Liver (tissue), 9 donors: Measurements from ENCODE around the gene RPTOR. TPM values are rescaled to one million over a fixed set of nuclear protein-coding genes. Genes with fewer than 3 reads are reported as not detected.

Experiments
- DNase-seq: peaks from one replicate; pipeline ENCODE4 v3.0.0-alpha.2; 2017; ENCODE audit warnings: low spot score
- H3K27ac ChIP-seq, 2 donors: one replicate each; pipeline ENCODE4 v1.7.0; 2013; ENCODE audit warnings: inconsistent platforms in 2 of 2, low read length in 2 of 2, control low read depth in 1 of 2, low read depth in 1 of 2, mild to moderate bottlenecking in 1 of 2
- H3K27me3 ChIP-seq, 4 donors: one replicate each; pipeline versions ENCODE4 v1.6.1 to v1.7.0; 2013; ENCODE audit warnings: low read length in 3 of 4, inconsistent platforms in 1 of 4, mild to moderate bottlenecking in 1 of 4, moderate library complexity in 1 of 4; ENCODE audit not compliant: control insufficient read depth in 4 of 4, insufficient read depth in 4 of 4
- H3K36me3 ChIP-seq, 4 donors: one replicate each; pipeline versions ENCODE4 v1.6.1 to v1.7.0; 2013; ENCODE audit warnings: low read length in 3 of 4, mild to moderate bottlenecking in 3 of 4, low read depth in 1 of 4, moderate library complexity in 1 of 4; ENCODE audit not compliant: control insufficient read depth in 4 of 4, insufficient read depth in 3 of 4
- H3K4me1 ChIP-seq, 4 donors: one replicate each; pipeline versions ENCODE4 v1.6.1 to v1.7.0; 2013; ENCODE audit warnings: low read length in 3 of 4, mild to moderate bottlenecking in 3 of 4, moderate library complexity in 1 of 4; ENCODE audit not compliant: control insufficient read depth in 4 of 4, insufficient read depth in 4 of 4
- H3K4me3 ChIP-seq, 3 donors: one replicate each; pipeline versions ENCODE4 v1.6.1 to v1.7.0; 2013; ENCODE audit warnings: low read length in 3 of 3, control low read depth in 1 of 3, low read depth in 1 of 3, mild to moderate bottlenecking in 1 of 3
- H3K9ac ChIP-seq, 2 donors: one replicate each; pipeline ENCODE4 v1.7.0; 2013; ENCODE audit warnings: low read length in 2 of 2, mild to moderate bottlenecking in 2 of 2, moderate library complexity in 2 of 2, control low read depth in 1 of 2, low read depth in 1 of 2
- H3K9me3 ChIP-seq, 4 donors: one replicate each; pipeline versions ENCODE4 v1.6.1 to v1.7.0; 2013; ENCODE audit warnings: low read length in 3 of 4; ENCODE audit not compliant: control insufficient read depth in 4 of 4
- EGR1 ChIP-seq, 2 donors: IDR thresholded peaks; 2 replicates each; pipeline ENCODE4 v1.6.1; 2016 to 2018; ENCODE audit warnings: antibody characterized with exemption in 2 of 2, low read depth in 2 of 2
- FOXA1 ChIP-seq: IDR thresholded peaks from 2 replicates; pipeline ENCODE4 v1.6.1; 2016; ENCODE audit warnings: antibody characterized with exemption
- FOXA2 ChIP-seq: IDR thresholded peaks from 2 replicates; pipeline ENCODE4 v1.6.1; 2016; ENCODE audit warnings: antibody characterized with exemption
- GABPA ChIP-seq, 2 donors: IDR thresholded peaks in 1 of 2; conservative IDR thresholded peaks in 1 of 2; 2 replicates each; pipeline ENCODE4 v1.6.1; 2016; ENCODE audit warnings: antibody characterized with exemption in 2 of 2, mild to moderate bottlenecking in 1 of 2, moderate library complexity in 1 of 2
- HNF4G ChIP-seq: IDR thresholded peaks from 2 replicates; pipeline ENCODE4 v1.6.1; 2016; ENCODE audit warnings: antibody characterized with exemption
- JUND ChIP-seq, 2 donors: IDR thresholded peaks; 2 replicates each; pipeline ENCODE4 v1.6.1; 2016; ENCODE audit warnings: antibody characterized with exemption in 2 of 2
- RAD21 ChIP-seq, 2 donors: IDR thresholded peaks; 2 replicates each; pipeline ENCODE4 v1.6.1; 2016; ENCODE audit warnings: antibody characterized with exemption in 2 of 2, mild to moderate bottlenecking in 2 of 2
- RXRA ChIP-seq, 2 donors: IDR thresholded peaks; 2 replicates each; pipeline ENCODE4 v1.6.1; 2017 to 2018; ENCODE audit warnings: antibody characterized with exemption in 2 of 2, mild to moderate bottlenecking in 1 of 2
- SP1 ChIP-seq: IDR thresholded peaks from 2 replicates; pipeline ENCODE4 v1.6.1; 2018; ENCODE audit warnings: antibody characterized with exemption, mild to moderate bottlenecking
- TAF1 ChIP-seq: conservative IDR thresholded peaks from 2 replicates; pipeline ENCODE4 v1.6.1; 2016; ENCODE audit warnings: antibody characterized with exemption, mild to moderate bottlenecking
- YY1 ChIP-seq: IDR thresholded peaks from 2 replicates; pipeline ENCODE4 v1.6.1; 2016; ENCODE audit warnings: antibody characterized with exemption, mild to moderate bottlenecking
- WGBS: extraction: QIAGEN DNeasy Blood & Tissue Kit; methylation state at CpG from one replicate; pipeline ENCODE4 v1.1.7; 2013; 5-methylcytosine and 5-hydroxymethylcytosine counted together
- polyA plus RNA-seq, 2 donors: library from polyadenylated mRNA; stranded (reverse) in 1 of 2; unstranded in 1 of 2; fragments of 200-250 nt in 1 of 2; fragments of >200 nt in 1 of 2; fragmentation: Nextera tagmentation in 1 of 2; extraction: Ambion mirVana in 1 of 2; gene quantifications; one replicate each; pipeline versions ENCODE4 v1.2.1 to v1.2.3, GENCODE V29; 2013 to 2015
- total RNA-seq, 2 donors: library from RNA; depleted of rRNA; stranded (reverse); fragments of >200 nt; gene quantifications; one replicate each; pipeline ENCODE4 v1.2.3, GENCODE V29; 2014
- TF ChIP-seq, protein P1 (sequence below): IDR thresholded peaks from 2 replicates; pipeline ENCODE4 v1.6.1; 2016; ENCODE audit warnings: antibody characterized with exemption
- TF ChIP-seq, protein P2 (sequence below): fragments of 150-350 bp; IDR thresholded peaks from 2 replicates; pipeline ENCODE4 v1.5.1; 2017; ENCODE audit warnings: improper control_type of control experiment, low read depth, low read length; ENCODE audit not compliant: missing input control
- donor health status: healthy.
- donor health status: healthy.
- donor health status: healthy.
- donor health status: healthy.
- donor health status: healthy.

Gene RPTOR
- total and polyA plus RNA-seq, 4 donors = 4.8 to 25.4 (median 11.6) TPM

DNA sequence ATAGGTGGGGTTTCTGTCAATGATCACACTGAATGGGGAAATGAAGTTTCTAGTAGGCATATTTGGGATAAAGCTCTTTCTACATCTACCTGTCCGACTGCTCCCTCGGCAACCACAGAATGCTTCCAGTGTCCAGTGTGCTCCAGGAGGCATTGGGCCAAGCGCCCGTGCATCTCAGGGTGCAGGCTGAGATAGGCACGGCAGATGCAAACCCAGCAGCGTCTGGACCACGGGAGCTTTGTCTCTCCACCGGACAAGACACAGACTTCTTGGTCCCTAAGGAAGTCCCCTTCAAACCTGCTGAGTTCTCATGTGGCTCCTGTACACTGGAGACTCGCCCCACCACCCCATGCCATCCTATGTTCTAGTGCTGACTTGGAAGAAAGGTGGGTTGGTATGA is 202.8 kb downstream of the RPTOR start:
- no peak for TF ChIP-seq JUND (IDR thresholded peaks at IDR 0.05)
- no peak for TF ChIP-seq SP1
- no peak for TF ChIP-seq FOXA1
- TF ChIP-seq, protein P1, sequence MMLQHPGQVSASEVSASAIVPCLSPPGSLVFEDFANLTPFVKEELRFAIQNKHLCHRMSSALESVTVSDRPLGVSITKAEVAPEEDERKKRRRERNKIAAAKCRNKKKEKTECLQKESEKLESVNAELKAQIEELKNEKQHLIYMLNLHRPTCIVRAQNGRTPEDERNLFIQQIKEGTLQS = no peak
- no peak overlapping the region for H3K4me3 ChIP-seq
- WGBS = 98% methylated on average over 9 of the region's 9 CpGs
- no peak for DNase-seq
- H3K4me1 ChIP-seq = peaks cover 0 to 10% (median 4%) of the 10 kb centered on the region in 4 donors
- no peaks in the 10 kb centered on the region for H3K36me3 ChIP-seq
- no peak overlapping the region for H3K9ac ChIP-seq
- no peaks in the 10 kb centered on the region for H3K9me3 ChIP-seq
- no peaks in the 10 kb centered on the region for H3K27me3 ChIP-seq
- H3K27ac ChIP-seq = no peak overlapping the region

DNA sequence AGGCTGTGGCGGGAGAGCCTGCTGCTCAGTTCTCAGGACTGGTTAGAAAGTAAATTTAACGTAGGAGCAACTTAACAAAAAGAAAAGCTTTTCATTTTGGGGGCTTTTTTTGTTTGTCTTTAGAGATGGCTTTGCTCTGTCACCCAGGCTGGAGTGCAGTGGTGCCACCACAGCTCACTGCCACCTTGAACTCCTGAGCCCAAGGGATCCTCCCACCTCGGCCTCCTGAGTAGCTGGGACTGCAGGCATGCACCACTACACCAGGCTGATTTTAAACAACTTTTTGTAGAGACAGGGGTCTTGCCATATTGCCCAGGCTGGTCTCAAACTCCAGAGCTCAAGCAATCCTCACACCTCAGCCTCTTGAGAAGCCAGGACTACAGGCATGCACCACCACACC is 205.0 kb downstream of the RPTOR start:
- WGBS = 95% methylated on average over 3 of the region's 3 CpGs
- H3K4me1 ChIP-seq = no peaks in the 10 kb centered on the region
- H3K9ac ChIP-seq = no peak overlapping the region
- H3K4me3 ChIP-seq = no peak overlapping the region
- no peak overlapping the region for H3K27ac ChIP-seq
- no peaks in the 10 kb centered on the region for H3K27me3 ChIP-seq
- H3K9me3 ChIP-seq = no peaks in the 10 kb centered on the region
- H3K36me3 ChIP-seq = peaks cover under 1 to 7% (median 2%) of the 10 kb centered on the region in 4 donors
- DNase-seq = no peak
- TF ChIP-seq TAF1 = no peak
- TF ChIP-seq FOXA1 = no peak
- no peak for TF ChIP-seq RAD21 (IDR thresholded peaks at IDR 0.05)

GRCh38 chr17:80750263-80750662 is 205.6 kb downstream of the RPTOR start:
- peaks cover 3 to 8% (median 6%) of the 10 kb centered on the region in 4 donors for H3K36me3 ChIP-seq
- H3K27ac ChIP-seq = no peak overlapping the region
- WGBS = 79% methylated on average over 14 of the region's 14 CpGs
- no peak overlapping the region for H3K9ac ChIP-seq
- H3K4me1 ChIP-seq = no peaks in the 10 kb centered on the region
- no peak overlapping the region for H3K4me3 ChIP-seq
- no peak for DNase-seq
- H3K27me3 ChIP-seq = no peaks in the 10 kb centered on the region
- TF ChIP-seq TAF1 (no peak), EGR1 (IDR thresholded peaks at IDR 0.05; ENCODE audit: low read depth in 2 of 2) (no peak), HNF4G (no peak), FOXA2 (no peak), SP1 (no peak), GABPA (IDR thresholded peaks at IDR 0.05 in 1 of 2, conservative IDR thresholded peaks at IDR 0.05 in 1 of 2) (no peak), RXRA (IDR thresholded peaks at IDR 0.05) (no peak), YY1 (no peak), RAD21 (IDR thresholded peaks at IDR 0.05) (no peak), JUND (IDR thresholded peaks at IDR 0.05) (no peak)
- TF ChIP-seq, protein P1 = no peak
- TF ChIP-seq, protein P2, sequence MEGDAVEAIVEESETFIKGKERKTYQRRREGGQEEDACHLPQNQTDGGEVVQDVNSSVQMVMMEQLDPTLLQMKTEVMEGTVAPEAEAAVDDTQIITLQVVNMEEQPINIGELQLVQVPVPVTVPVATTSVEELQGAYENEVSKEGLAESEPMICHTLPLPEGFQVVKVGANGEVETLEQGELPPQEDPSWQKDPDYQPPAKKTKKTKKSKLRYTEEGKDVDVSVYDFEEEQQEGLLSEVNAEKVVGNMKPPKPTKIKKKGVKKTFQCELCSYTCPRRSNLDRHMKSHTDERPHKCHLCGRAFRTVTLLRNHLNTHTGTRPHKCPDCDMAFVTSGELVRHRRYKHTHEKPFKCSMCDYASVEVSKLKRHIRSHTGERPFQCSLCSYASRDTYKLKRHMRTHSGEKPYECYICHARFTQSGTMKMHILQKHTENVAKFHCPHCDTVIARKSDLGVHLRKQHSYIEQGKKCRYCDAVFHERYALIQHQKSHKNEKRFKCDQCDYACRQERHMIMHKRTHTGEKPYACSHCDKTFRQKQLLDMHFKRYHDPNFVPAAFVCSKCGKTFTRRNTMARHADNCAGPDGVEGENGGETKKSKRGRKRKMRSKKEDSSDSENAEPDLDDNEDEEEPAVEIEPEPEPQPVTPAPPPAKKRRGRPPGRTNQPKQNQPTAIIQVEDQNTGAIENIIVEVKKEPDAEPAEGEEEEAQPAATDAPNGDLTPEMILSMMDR = no peak
- H3K9me3 ChIP-seq = no peaks in the 10 kb centered on the region
